GM19035 (cell line): Measurements from ENCODE around the gene KCNE1.

ENCODE experiments used
- ATAC-seq: cut with Tn5 transposase; IDR thresholded peaks from one replicate; pipeline ENCODE4 v1.9.1; 2021; ENCODE audit not compliant: unreplicated experiment

KCNE1 gene

DNA sequence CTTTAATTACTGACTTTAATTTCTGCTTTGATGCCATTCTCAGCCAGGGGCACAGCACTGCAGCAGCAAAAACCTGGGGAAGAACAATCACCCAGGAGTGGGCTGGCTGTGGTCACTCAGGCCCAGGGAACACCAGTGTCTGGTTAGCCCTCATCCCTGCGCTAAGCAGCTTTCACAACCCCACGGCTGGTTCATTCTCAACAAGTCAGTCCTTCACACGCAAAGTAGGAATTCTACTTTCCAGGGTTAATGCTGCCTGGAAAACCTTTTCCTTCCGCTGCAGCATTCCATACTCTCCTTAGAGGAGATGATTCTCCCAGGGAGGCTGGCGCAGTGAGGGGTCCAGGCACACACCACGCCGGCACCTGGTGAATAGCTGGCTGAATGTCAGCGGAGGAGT, 24.3 kb upstream of the KCNE1 start:
- no peak for ATAC-seq

DNA sequence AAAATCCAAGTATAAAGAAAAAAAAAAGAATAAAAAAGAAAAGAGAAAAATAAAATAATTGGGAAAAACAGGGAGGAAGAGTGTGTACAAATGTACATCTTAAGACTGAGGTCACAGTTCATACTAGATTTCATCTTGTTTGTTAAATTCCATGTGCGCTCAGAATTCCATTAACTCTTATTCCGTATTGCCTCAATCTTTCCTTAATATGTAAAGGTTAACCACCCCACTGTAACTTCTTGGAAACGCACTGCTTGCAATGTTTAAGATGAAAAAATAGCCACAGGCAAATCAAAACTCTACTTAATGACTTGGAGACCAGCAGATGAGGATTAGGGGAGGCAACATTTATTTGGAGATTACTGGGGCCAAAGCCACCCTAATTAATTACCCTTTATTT, 23.9 kb upstream of the KCNE1 start:
- ATAC-seq: no peak

- no peak for ATAC-seq
Measured at GRCh38 chr21:34534522-34534921, 22.5 kb upstream of the KCNE1 start.

DNA sequence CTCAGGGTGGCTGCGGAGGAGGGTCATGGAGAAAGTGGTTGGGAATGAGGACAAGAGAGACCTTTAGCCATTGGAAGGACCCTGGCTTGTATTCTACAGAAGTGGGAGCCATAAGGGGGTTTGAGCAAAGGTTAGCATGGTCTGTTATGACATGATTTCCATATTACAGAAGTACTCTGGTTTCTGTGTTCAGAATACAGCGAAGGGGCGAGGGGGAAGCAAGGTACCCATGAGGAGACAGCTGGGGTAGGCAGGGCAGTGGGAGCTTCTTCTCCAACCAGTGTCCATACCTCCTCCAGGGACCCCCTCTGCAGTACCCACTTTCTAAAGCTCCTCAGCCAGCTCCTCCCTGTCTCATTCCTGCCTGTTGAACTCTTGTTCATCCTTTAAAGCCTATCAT, 21.9 kb upstream of the KCNE1 start:
- ATAC-seq: no peak

- no peak for ATAC-seq
Measured at GRCh38 chr21:34531399-34531798, 19.4 kb upstream of the KCNE1 start.

DNA sequence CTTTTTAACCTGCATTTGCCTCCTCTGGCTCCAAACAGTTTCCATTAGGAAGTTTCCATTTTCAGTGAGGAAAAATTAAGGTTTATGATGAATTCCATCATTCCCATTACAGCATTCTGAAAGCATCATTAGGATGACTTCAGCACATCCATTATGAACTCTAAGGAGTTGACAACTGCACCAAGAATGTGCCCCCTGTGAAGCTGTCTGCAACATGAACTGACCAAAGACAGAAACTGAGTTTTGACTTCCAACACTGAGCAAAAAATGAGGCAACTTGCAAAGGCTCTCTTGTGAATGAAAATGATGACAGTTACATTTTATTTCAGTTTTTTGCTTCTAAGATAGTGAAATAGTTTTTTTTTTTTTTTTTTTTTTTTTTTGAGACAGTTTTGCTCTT, 18.3 kb upstream of the KCNE1 start:
- ATAC-seq: no peak

DNA sequence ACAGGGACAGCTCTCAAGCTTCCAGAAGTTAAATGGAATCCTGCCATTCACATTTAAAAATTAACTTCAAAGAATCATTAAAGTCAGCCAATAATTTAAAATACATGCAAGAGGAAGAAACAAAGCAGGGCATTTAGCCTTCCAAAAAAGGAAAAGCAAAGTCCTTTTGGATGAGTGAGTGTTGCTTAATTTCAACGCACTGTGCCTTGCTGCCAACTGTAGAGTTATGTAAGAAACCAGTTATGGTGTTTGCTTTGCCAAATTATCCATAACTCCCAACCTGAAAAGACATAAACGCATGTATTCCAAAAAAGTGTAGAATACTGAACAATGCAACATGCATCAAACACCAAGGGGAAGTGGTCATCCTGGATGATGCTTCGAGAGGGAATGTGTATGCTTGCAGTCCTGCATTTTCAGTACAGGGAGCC, 16.1 kb upstream of the KCNE1 start:
- no peak for ATAC-seq

DNA sequence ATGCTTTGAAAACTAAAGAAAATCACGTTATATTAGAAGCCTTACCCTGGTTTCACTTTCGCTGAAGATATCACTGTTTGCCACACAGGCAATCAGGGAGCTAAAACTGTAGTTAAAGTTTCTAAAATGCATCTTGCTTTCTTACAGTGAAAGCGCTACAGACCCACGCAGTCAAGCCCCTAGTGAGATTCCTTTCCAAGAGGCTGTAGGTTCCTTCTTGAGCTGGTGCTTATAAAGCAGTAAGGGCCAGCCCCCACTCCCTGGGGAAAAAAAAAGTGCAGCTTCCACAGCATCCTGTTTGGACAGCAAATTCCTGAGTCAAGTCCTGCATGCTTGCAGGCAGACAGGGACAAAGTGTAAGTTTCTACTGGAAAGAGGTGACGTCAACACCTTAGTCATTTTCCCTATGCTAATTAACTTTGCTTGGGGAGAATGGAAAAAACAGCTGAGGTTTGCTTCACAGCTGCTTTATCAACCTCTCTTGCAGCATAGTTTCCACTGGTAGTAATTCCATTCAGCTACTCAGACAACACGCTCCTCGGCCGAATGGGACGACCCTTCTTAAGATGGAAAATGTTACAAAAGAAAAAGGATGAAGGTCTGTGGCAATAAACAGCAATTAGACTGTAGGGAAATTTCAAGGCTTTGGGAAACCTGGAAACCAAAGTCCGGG, 14.7 kb upstream of the KCNE1 start:
- no peak for ATAC-seq

- no peak for ATAC-seq
Measured at GRCh38 chr21:34526241-34526617, 14.2 kb upstream of the KCNE1 start.

DNA sequence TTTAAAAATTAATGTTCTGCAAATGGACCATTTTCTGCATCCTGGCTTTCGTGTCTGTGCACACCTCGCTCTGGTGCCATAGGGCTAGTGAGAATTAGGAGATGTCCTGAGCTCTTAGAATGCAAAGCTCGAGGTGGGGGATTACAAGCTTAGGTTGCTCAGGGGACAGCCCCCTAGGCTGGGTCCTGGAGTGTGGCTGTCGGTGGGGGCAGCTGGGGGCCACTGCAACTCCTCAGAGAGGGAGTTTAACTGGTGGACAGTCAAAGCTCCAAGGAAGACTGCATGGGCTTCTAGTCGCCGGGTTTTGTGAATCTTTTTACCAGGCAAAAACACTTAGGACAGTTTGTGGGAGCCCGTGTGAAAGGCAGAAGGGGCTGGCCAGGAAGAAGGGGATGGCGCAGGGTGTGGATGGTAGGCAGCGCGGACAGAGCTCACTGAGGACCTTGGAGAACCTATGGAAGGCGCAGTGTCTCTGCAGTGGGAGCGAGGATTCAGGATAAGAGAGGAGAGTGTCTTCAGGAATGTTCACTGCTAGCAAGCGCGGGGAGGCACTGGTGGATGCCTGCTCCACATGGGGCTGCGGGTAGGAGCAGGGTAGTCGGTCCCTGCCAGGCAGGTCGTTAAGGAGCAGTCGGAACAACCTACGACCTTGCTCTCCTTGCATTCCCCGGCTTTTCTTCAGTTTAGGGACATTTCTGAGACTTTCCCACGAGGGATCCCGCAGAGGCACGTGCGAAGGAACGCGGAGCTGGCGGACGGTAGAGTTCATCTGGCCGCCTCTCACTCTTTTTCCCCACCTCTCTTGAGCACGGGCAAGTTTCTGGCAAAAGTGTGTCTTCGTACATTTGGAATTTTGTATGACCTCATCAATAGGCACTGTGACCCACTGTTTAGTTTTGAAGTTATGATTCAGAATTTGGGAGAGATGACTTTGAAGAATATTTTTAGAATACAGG, 12.9 kb upstream of the KCNE1 start:
- ATAC-seq: no peak

DNA sequence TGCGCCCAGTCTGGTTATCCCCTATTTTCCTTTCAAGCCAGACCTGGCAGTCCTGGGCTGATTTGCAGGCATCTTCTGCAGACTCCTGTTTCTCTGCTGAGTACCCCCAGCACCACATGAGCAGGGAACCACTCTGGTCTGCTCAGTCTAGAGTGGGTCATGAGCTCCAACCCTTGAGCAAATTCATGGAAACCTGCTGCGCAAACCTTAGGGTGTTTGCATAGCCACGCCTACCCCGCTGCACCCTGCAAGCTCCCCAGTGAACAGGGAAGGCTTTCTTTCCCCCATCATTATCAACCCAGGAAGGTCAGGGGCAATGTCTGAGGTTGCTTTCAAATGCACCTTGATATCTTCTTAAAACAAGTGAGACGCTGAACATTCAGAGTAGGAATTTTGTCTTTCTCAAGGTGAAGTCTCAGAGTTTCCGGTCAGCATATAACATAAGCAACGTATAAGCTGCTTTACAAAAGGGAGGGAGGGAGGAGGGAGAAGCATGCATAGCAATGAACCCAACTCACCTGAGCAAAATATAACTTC, 11.1 kb upstream of the KCNE1 start:
- no peak for ATAC-seq

DNA sequence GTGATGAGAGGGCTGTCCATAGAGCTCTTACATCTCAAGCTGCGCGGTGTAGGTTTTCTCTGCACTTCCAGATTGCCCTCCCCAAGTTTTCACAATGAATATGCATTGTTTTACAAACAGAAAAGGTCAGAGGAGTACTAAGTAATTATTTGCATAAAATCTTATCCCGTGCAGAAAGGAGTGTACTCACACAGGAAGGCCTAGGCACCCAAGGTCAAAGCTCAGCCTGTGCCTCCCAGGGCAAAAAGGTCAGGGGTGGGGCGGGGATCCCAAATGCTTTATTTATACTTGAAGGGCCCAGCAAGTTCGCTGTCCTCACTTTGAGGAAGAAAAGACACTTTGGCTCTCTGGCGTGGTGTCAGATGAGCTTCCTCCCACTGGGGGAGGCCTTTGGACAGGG, 10.3 kb upstream of the KCNE1 start:
- ATAC-seq: no peak

- no peak for ATAC-seq
Measured at GRCh38 chr21:34521561-34521960, 9.6 kb upstream of the KCNE1 start.

DNA sequence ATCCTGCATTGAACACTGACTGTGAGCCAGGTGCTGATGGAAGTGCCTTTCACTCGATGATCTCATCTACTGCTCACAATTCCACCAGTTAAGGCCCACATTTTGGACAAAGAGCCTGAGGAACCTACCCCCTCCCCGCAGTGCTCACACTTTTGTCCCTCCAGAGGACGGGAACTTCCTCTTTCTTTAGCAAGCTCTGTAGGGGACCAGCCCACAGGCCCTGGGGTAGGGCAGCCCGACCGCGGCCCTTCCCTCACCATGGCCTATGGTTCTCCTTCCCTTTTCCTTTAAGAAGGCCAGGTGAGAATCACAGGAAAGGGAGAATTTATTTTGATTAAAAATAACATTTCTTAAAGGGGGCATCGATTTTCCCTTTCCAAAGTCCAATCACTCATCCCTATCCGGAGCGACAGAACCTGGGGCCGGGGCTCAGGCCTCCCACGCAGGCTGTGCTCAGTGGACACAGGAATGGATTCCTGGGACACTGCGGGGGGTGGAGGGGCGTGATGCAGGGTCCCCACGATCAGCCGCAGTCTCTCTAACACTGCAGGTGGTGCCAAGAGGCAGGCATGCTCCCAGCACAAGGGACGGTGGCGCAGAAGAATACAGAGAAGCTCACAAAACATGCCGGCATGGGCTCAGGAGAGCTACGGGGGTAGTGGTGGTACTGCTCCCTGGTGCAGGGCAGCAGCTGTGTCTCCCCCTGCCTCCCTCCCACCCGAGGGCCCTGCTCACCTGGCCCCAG, 8.9 kb upstream of the KCNE1 start:
- ATAC-seq: no peak

- no peak for ATAC-seq
Measured at GRCh38 chr21:34520281-34520680, 8.3 kb upstream of the KCNE1 start.

DNA sequence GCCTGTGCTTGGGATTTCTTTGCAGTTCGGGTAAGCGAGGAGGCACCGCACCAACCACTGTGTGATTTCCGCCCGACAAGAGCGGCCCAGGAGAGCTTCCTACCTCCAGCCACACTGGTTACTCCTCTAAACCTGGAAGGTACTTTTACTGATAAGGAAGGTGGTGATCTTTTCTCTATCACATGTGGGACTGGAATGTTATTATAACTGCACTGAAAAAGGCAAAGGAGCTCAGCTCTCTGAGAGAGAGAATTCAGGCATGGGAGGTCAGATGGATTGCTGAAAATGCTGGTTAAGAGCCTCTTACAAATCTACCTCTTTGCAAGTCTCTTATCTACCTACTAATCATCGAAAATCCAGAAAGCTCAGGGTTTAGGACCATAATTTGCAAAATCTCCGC, 7.7 kb upstream of the KCNE1 start:
- no peak for ATAC-seq

DNA sequence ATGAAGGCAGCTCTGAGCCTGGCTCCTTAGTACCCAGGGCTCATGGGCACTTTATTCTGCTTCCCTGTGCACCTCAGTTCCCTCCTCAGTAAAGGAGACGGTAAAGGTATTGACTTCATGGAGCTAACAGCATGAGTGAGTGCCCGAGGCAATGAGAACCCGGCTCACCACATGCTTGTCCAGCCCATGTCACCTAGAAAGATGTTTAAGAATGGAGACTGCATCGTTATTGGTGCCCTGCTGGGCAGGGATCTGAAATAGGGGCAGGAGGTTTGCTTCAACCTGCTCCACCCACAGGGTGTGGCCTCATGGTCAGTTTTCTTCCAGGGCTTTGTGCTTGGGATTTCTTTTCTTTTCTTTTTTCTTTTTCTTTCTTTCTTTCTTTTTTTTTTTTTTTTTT, 7.0 kb upstream of the KCNE1 start:
- ATAC-seq: no peak

GRCh38 chr21:34518301-34518700, 6.3 kb upstream of the KCNE1 start:
- no peak for ATAC-seq

- no peak for ATAC-seq
Measured at GRCh38 chr21:34517491-34518245, 5.7 kb upstream of the KCNE1 start.

GRCh38 chr21:34517039-34517438, 5.0 kb upstream of the KCNE1 start:
- no peak for ATAC-seq
